ENCODE results near the gene CARD6. TPM values are rescaled to one million over a fixed set of nuclear protein-coding genes. Genes with fewer than 3 reads are reported as not detected.

Gene CARD6
- total and polyA plus RNA-seq, 2 experiments from 2014 or later: 1.4 to 5.5 TPM

- Histone ChIP-seq H3K79me2 (peaks cover 70% of the 10 kb centered on the region), H2AFZ (no peak overlapping the region), H3K4me1 (ENCODE audit: insufficient read depth) (peaks cover 26% of the 10 kb centered on the region), H4K20me1 (ENCODE audit: insufficient read depth, poor library complexity, severe bottlenecking) (peaks cover 38% of the 10 kb centered on the region), H3K36me3 (replicated peaks; ENCODE audit: insufficient read depth, low read depth) (no peaks in the 10 kb centered on the region), H3K9me3 (ENCODE audit: low read depth) (no peaks in the 10 kb centered on the region), H3K27me3 (no peaks in the 10 kb centered on the region), H3K4me2 (peak overlapping the region; percentile 87), H3K9me2 (replicated peaks; ENCODE audit: insufficient read depth) (no peaks in the 10 kb centered on the region), H3K27ac (peak overlapping the region; percentile 97), H3K4me3 (peak overlapping the region; percentile 93)
- 36% methylated on average over 3 of the region's 3 CpGs for WGBS (ENCODE audit: low lambda C conversion rate, missing lambda C conversion rate)
- TF ChIP-seq EZH2phosphoT487 (IDR thresholded peaks at IDR 0.05; ENCODE audit: low read depth, severe bottlenecking, unreplicated experiment): no peak
- no peak for TF ChIP-seq EZH2 (IDR thresholded peaks at IDR 0.05; ENCODE audit: borderline replicate concordance)
- TF ChIP-seq CTCF (IDR thresholded peaks at IDR 0.05; ENCODE audit: poor library complexity): no peak
- DNase-seq (ENCODE audit: low spot score): no peak
Measured at GRCh38 chr5:40796487-40796889, 44.7 kb upstream of the CARD6 start.

- Histone ChIP-seq H4K20me1 (ENCODE audit: insufficient read depth, poor library complexity, severe bottlenecking) (peaks cover 30% of the 10 kb centered on the region), H3K9me3 (ENCODE audit: low read depth) (no peaks in the 10 kb centered on the region), H3K9me2 (replicated peaks; ENCODE audit: insufficient read depth) (no peaks in the 10 kb centered on the region), H3K36me3 (replicated peaks; ENCODE audit: insufficient read depth, low read depth) (no peaks in the 10 kb centered on the region), H3K79me2 (peaks cover 60% of the 10 kb centered on the region), H3K4me2 (peak overlapping the region; percentile 87), H2AFZ (peak overlapping the region; percentile 94), H3K4me3 (peak overlapping the region; percentile 93), H3K27ac (peak overlapping the region; percentile 97), H3K27me3 (no peaks in the 10 kb centered on the region), H3K4me1 (ENCODE audit: insufficient read depth) (peaks cover 26% of the 10 kb centered on the region)
- TF ChIP-seq EZH2phosphoT487 (IDR thresholded peaks at IDR 0.05; ENCODE audit: low read depth, severe bottlenecking, unreplicated experiment) (no peak), CTCF (IDR thresholded peaks at IDR 0.05; ENCODE audit: poor library complexity) (no peak), EZH2 (IDR thresholded peaks at IDR 0.05; ENCODE audit: borderline replicate concordance) (no peak)
- WGBS (ENCODE audit: low lambda C conversion rate, missing lambda C conversion rate): under 1% methylated on average over 42 of the region's 56 CpGs
- DNase-seq (ENCODE audit: low spot score): peak; percentile 82
Measured at GRCh38 chr5:40797273-40798011, 43.7 kb upstream of the CARD6 start.

GRCh38 chr5:40798012-40798800 lies 43.0 kb upstream of the CARD6 start, which contains the start of gene PRKAA1:
PRKAA1 (minus strand) TSS chr5:40798374; CDS start chr5:40798189, 185 bp downstream.
- Histone ChIP-seq H3K4me1 (ENCODE audit: insufficient read depth) (peaks cover 26% of the 10 kb centered on the region), H3K4me2 (peak within 1 kb of the TSS; percentile 87), H3K36me3 (replicated peaks; ENCODE audit: insufficient read depth, low read depth) (no peaks in the 10 kb centered on the region), H3K27me3 (no peaks in the 10 kb centered on the region), H3K9me2 (replicated peaks; ENCODE audit: insufficient read depth) (no peaks in the 10 kb centered on the region), H3K79me2 (peaks cover 52% of the 10 kb centered on the region), H2AFZ (peak within 1 kb of the TSS; percentile 99), H3K27ac (peak within 1 kb of the TSS; percentile 97), H3K4me3 (peak within 1 kb of the TSS; percentile 93), H4K20me1 (ENCODE audit: insufficient read depth, poor library complexity, severe bottlenecking) (peaks cover 24% of the 10 kb centered on the region), H3K9me3 (ENCODE audit: low read depth) (no peaks in the 10 kb centered on the region)
- peak; percentile 97 for DNase-seq (ENCODE audit: low spot score)
- 1% methylated on average over 47 of the region's 70 CpGs for WGBS (ENCODE audit: low lambda C conversion rate, missing lambda C conversion rate)
- TF ChIP-seq CTCF (IDR thresholded peaks at IDR 0.05; ENCODE audit: poor library complexity): peak; percentile 65
- TF ChIP-seq EZH2phosphoT487 (IDR thresholded peaks at IDR 0.05; ENCODE audit: low read depth, severe bottlenecking, unreplicated experiment): no peak

All from hepatocyte (in vitro differentiated cells).